Uterus (tissue), 2 donors: ENCODE data around the gene MINPP1.

Experiments used
- POLR2A ChIP-seq, 2 donors: fragments of 450-650 bp; IDR thresholded peaks; one replicate each; pipeline ENCODE4 v1.6.1; 2016; ENCODE audit warnings: antibody characterized with exemption in 2 of 2, mild to moderate bottlenecking in 1 of 2, moderate library complexity in 1 of 2
- TF ChIP-seq, protein P1 (sequence below), 4 experiments: fragments of 200-600 bp in 2 of 4; fragments of 450-650 bp in 2 of 4; sonication (generic) in 2 of 4; IDR thresholded peaks; one replicate each; pipeline ENCODE4 v1.5.1; 2016 to 2019; ENCODE audit warnings: antibody characterized with exemption in 4 of 4, mild to moderate bottlenecking in 2 of 4, moderate library complexity in 1 of 4

DNA sequence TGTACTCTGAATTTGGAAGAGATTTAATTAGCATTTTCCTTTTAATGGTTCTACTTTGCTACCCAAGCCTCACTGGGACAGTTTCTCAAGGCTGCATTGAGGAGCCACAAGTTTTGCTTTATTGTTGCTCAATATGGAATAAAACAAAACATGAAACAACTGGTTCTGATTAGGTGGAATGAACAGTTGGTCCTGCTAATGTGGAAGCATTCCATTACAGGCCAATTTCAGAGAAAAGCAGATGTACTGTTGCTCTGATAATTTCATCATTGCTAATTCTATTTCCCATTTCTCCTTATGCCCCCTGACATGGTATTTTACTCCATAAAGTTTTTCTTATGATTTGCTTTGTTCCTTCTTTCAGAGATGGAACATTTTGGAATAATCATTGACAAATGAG, 89.0 kb downstream of the MINPP1 start:
- TF ChIP-seq, protein P1, sequence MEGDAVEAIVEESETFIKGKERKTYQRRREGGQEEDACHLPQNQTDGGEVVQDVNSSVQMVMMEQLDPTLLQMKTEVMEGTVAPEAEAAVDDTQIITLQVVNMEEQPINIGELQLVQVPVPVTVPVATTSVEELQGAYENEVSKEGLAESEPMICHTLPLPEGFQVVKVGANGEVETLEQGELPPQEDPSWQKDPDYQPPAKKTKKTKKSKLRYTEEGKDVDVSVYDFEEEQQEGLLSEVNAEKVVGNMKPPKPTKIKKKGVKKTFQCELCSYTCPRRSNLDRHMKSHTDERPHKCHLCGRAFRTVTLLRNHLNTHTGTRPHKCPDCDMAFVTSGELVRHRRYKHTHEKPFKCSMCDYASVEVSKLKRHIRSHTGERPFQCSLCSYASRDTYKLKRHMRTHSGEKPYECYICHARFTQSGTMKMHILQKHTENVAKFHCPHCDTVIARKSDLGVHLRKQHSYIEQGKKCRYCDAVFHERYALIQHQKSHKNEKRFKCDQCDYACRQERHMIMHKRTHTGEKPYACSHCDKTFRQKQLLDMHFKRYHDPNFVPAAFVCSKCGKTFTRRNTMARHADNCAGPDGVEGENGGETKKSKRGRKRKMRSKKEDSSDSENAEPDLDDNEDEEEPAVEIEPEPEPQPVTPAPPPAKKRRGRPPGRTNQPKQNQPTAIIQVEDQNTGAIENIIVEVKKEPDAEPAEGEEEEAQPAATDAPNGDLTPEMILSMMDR (IDR thresholded peaks at IDR 0.05), result no peak
- no peak for TF ChIP-seq POLR2A (IDR thresholded peaks at IDR 0.05)
